A204.1 (cell line): ENCODE data around the gene INO80E.
"Not testable (repeated sequence)": the region's sequence is repeated elsewhere in the genome, so short reads cannot be mapped to it uniquely, and the experiment has no call there.

Experiments
- FAIRE-seq: peaks from 2 replicates; lab custom pipeline; 2012; peaks lifted over from hg19 to GRCh38; lab: Jason Lieb, UNC

The INO80E gene

GRCh38 chr16:29995911-29996765 lies at the start of gene INO80E:
Gene INO80E (plus strand): TSS chr16:29996241. CDS start chr16:29996311, 70 bp downstream.
- peak; percentile 88 for FAIRE-seq

- FAIRE-seq, result no peak
Measured at GRCh38 chr16:29947897-29948296, 48.1 kb upstream of the INO80E start.

- FAIRE-seq, result no peak
Measured at GRCh38 chr16:29950806-29951461, 45.1 kb upstream of the INO80E start.

- FAIRE-seq, result no peak
Measured at GRCh38 chr16:29951625-29952365, 44.2 kb upstream of the INO80E start.

- no peak for FAIRE-seq
Measured at GRCh38 chr16:29958756-29959155, 37.3 kb upstream of the INO80E start.

- FAIRE-seq, result no peak
Measured at GRCh38 chr16:29959293-29959692, 36.7 kb upstream of the INO80E start.

GRCh38 chr16:29959821-29960220 lies 36.2 kb upstream of the INO80E start:
- not testable (repeated sequence) for FAIRE-seq

GRCh38 chr16:29961127-29961478 lies 34.9 kb upstream of the INO80E start:
- no peak for FAIRE-seq

GRCh38 chr16:29961479-29962343 lies 34.3 kb upstream of the INO80E start, which contains the start of gene TMEM219:
Gene TMEM219 (plus strand): TSS chr16:29962079. CDS start chr16:29963144, 1,065 bp downstream.
- no peak for FAIRE-seq

- no peak for FAIRE-seq
Measured at GRCh38 chr16:29962344-29962994, 33.6 kb upstream of the INO80E start.

- FAIRE-seq, result no peak
Measured at GRCh38 chr16:29963021-29963743, 32.9 kb upstream of the INO80E start.

GRCh38 chr16:29968205-29968604 lies 27.8 kb upstream of the INO80E start:
- FAIRE-seq, result no peak

GRCh38 chr16:29971304-29971703 lies 24.7 kb upstream of the INO80E start:
- no peak for FAIRE-seq

GRCh38 chr16:29972500-29972899 lies 23.5 kb upstream of the INO80E start:
- no peak for FAIRE-seq

- FAIRE-seq, result no peak
Measured at GRCh38 chr16:29972992-29973383, 23.1 kb upstream of the INO80E start.

GRCh38 chr16:29973384-29974246 lies 22.4 kb upstream of the INO80E start, which contains the start of gene TAOK2:
Gene TAOK2 (plus strand): TSS chr16:29973868. CDS start chr16:29977773, 3,905 bp downstream.
- peak; percentile 52 for FAIRE-seq

- FAIRE-seq, result no peak
Measured at GRCh38 chr16:29974291-29975133, 21.5 kb upstream of the INO80E start.

- no peak for FAIRE-seq
Measured at GRCh38 chr16:29975134-29975538, 20.9 kb upstream of the INO80E start.
